SK-N-MC (cell line): ENCODE measurements around the gene PTPN21.
"Not testable (repeated sequence)": the region's sequence is repeated elsewhere in the genome, so short reads cannot be mapped to it uniquely, and the experiment has no call there.

Source experiments
- EZH2 ChIP-seq: fragments of 200-600 bp; sonication (generic); IDR thresholded peaks from one replicate; pipeline ENCODE4 v1.6.1; 2017; ENCODE audit warnings: antibody characterized with exemption
- FOXP2 ChIP-seq: optimal IDR thresholded peaks from 2 replicates; pipeline ENCODE3; 2011; ENCODE audit warnings: mild to moderate bottlenecking, moderate library complexity; ENCODE audit not compliant: insufficient read depth; ENCODE audit errors: extremely low read length, control extremely low read depth
- POLR2AphosphoS5 ChIP-seq: IDR thresholded peaks from 2 replicates; pipeline ENCODE4 v1.6.1; 2012; ENCODE audit warnings: mild to moderate bottlenecking, low read depth, low read length, borderline replicate concordance

DNA sequence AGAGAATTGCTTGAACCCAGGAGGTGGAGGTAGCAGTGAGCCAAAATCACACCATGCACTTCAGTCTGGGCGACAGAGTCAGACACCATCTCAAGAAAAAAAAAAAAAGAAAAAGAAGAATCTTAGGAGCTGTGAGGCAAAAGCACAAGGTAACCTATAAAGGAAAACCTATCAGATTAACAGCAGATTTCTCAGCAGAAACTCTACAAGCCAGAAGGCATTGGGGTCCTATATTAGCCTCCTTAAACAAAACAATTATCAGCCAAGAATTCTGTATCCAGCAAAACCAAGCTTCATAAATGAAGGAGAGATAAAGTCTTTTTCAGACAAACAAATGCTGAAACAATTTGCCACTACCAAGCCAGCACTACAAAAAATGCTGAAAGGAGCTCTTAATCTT lies 24.9 kb downstream of the PTPN21 start:
- not testable (repeated sequence) for TF ChIP-seq POLR2AphosphoS5, EZH2, FOXP2
